H1 (cell line): Measurements from ENCODE around the gene ZNF140. TPM values are rescaled to one million over a fixed set of nuclear protein-coding genes. Genes with fewer than 3 reads are reported as not detected.

Experiments used
- CEBPB ChIP-seq: IDR thresholded peaks from 2 replicates; pipeline ENCODE4 v1.6.1; 2012; ENCODE audit warnings: low read depth, low read length
- CHD2 ChIP-seq: IDR thresholded peaks from 2 replicates; pipeline ENCODE4 v1.6.1; 2012; ENCODE audit warnings: low read length, improper control_type of control experiment
- EP300 ChIP-seq, 2 experiments: IDR thresholded peaks; 1 replicate in 1 of 2; 2 replicates in 1 of 2; pipeline ENCODE4 v1.6.1; 2011 to 2012; ENCODE audit warnings: low read depth in 2 of 2, low read length in 2 of 2, mild to moderate bottlenecking in 2 of 2, borderline replicate concordance in 1 of 2, inconsistent platforms in 1 of 2, moderate library complexity in 1 of 2
- FOSL1 ChIP-seq: IDR thresholded peaks from 2 replicates; pipeline ENCODE4 v1.6.1; 2011; ENCODE audit warnings: mild to moderate bottlenecking, low read depth, low read length, moderate library complexity; ENCODE audit not compliant: insufficient read depth
- HDAC6 ChIP-seq: IDR thresholded peaks from one replicate; pipeline ENCODE4 v1.7.1; 2012; ENCODE audit warnings: low read depth, mild to moderate bottlenecking, inconsistent platforms, low read length, moderate library complexity
- KDM1A ChIP-seq: fragments of 200-600, 300-600 bp; sonication (generic); IDR thresholded peaks from 2 replicates; pipeline ENCODE4 v1.7.1; 2016; ENCODE audit warnings: mild to moderate bottlenecking, low read length, borderline replicate concordance
- KDM4A ChIP-seq: IDR thresholded peaks from one replicate; pipeline ENCODE4 v1.7.1; 2012; ENCODE audit warnings: low read depth, mild to moderate bottlenecking, moderate library complexity, low read length, inconsistent platforms; ENCODE audit not compliant: severe bottlenecking
- RXRA ChIP-seq: IDR thresholded peaks from 2 replicates; pipeline ENCODE4 v1.6.1; 2011; ENCODE audit warnings: low read depth, mild to moderate bottlenecking, low read length, moderate library complexity; ENCODE audit not compliant: insufficient read depth
- SIN3A ChIP-seq, 2 experiments: IDR thresholded peaks in 1 of 2; conservative IDR thresholded peaks in 1 of 2; 2 replicates each; pipeline ENCODE4 v1.6.1; 2011 to 2012; ENCODE audit warnings: low read length in 2 of 2, improper control_type of control experiment in 1 of 2, low read depth in 1 of 2, mild to moderate bottlenecking in 1 of 2
- SIRT6 ChIP-seq: IDR thresholded peaks from one replicate; pipeline ENCODE4 v1.7.1; 2012; ENCODE audit warnings: low read length, inconsistent platforms
- SP1 ChIP-seq: IDR thresholded peaks from 2 replicates; pipeline ENCODE4 v1.6.1; 2011; ENCODE audit warnings: low read depth, low read length
- TAF1 ChIP-seq: IDR thresholded peaks from 2 replicates; pipeline ENCODE4 v1.6.1; 2011; ENCODE audit warnings: mild to moderate bottlenecking, low read depth, low read length
- TAF7 ChIP-seq: optimal IDR thresholded peaks from 2 replicates; pipeline ENCODE3; 2011; ENCODE audit warnings: low read depth, mild to moderate bottlenecking, inconsistent platforms, low read length, moderate library complexity, borderline replicate concordance
- TCF12 ChIP-seq: IDR thresholded peaks from 2 replicates; pipeline ENCODE4 v1.6.1; 2011; ENCODE audit warnings: low read depth, mild to moderate bottlenecking, low read length
- polyA plus RNA-seq, 7 experiments: library from polyadenylated mRNA; depleted of rRNA in 3 of 7; stranded (reverse) in 5 of 7; unstranded in 2 of 7; fragments of >200 nt in 5 of 7; fragments of 200-250 nt in 2 of 7; gene quantifications; 1 replicate in 5 of 7; 2 replicates in 1 of 7; 4 replicates in 1 of 7; pipeline versions ENCODE4 v1.2.1 to v1.2.3, GENCODE V29; 2011 to 2013; ENCODE audit warnings: missing spikeins in 2 of 7, mixed read lengths in 2 of 7
- total RNA-seq: library from RNA; stranded (reverse); fragmentation: NEBNext Ultra II Directional; extraction: Animal tissue kit (Norgen Biotek cat#: 25700); gene quantifications from 2 replicates; pipeline ENCODE4 v1.2.1, GENCODE V29; 2021

The ZNF140 gene
- total and polyA plus RNA-seq, 2 of the 8 experiments (the other 6 are each of a cell fraction or from before 2014, with no cell fraction given) = 7.5 to 14.3 TPM

- TF ChIP-seq SP1 = peak; percentile 91
- no peak for TF ChIP-seq TAF7
- peak; percentile 67; the same call in 1 of the 2 replicates for TF ChIP-seq CHD2
- TF ChIP-seq KDM1A = no peak
- TF ChIP-seq SIN3A (conservative IDR thresholded peaks at IDR 0.05 in 1 of 2, IDR thresholded peaks at IDR 0.05 in 1 of 2; ENCODE audit: low read depth in 1 of 2, low read length in 2 of 2) = peak in 1 of 2 experiments; percentile 82; a peak in 2 of 4 replicates
- TF ChIP-seq KDM4A = peak; percentile 95
- no peak for TF ChIP-seq SIRT6
- TF ChIP-seq TCF12 = no peak
- TF ChIP-seq EP300 (IDR thresholded peaks at IDR 0.05; ENCODE audit: borderline replicate concordance in 1 of 2, low read depth in 2 of 2, low read length in 2 of 2) = no peak
- no peak for TF ChIP-seq RXRA
- TF ChIP-seq TAF1 = 0 out of 2 replicates have a peak, but pooled peaks have one; percentile 38
- no peak for TF ChIP-seq CEBPB
- no peak for TF ChIP-seq FOSL1
- no peak for TF ChIP-seq HDAC6
These were observed 726 bp upstream of the ZNF140 start (continued) for GRCh38 chr12:133080026-133080367.
